SJCRH30 (cell line): ENCODE results near the gene TP53TG5. TPM values are rescaled to one million over a fixed set of nuclear protein-coding genes. Genes with fewer than 3 reads are reported as not detected.

Experiments used
- total RNA-seq: library from RNA; depleted of rRNA; stranded (reverse); fragments of >200 nt; shearing (Covaris generic); gene quantifications from 2 replicates; pipeline ENCODE4 v1.2.3, GENCODE V29; 2014; rRNA removed

The TP53TG5 gene
- total RNA-seq, 1 experiment from 2014 or later = not detected

Other genes starting within 250 kb of the TP53TG5 start
- not detected in 2 replicates for gene PI3, start 203.4 kb downstream of the TP53TG5 start, total RNA-seq
- gene SEMG1, start 171.3 kb downstream of the TP53TG5 start, total RNA-seq = not detected in 2 replicates
- not detected in 2 replicates for gene SEMG2, start 157.0 kb downstream of the TP53TG5 start, total RNA-seq
- not detected in 2 replicates for gene SLPI, start 123.8 kb downstream of the TP53TG5 start, total RNA-seq
- gene RBPJL, start 71.5 kb downstream of the TP53TG5 start, total RNA-seq = not detected in 2 replicates
- gene MATN4, start 70.0 kb downstream of the TP53TG5 start, total RNA-seq = 0.18 TPM in 1 of 2 replicates, not detected in the other
- 47.4 and 48.7 TPM in 2 replicates for gene SDC4, start 29.9 kb downstream of the TP53TG5 start, total RNA-seq
- 24.2 and 27.8 TPM in 2 replicates for gene SYS1, start 15.2 kb downstream of the TP53TG5 start, total RNA-seq
- gene DBNDD2, start 30.0 kb upstream of the TP53TG5 start, total RNA-seq = 5.2 and 8.1 TPM in 2 replicates
- 106 and 110 TPM in 2 replicates for gene PIGT, start 37.8 kb upstream of the TP53TG5 start, total RNA-seq
- gene WFDC2, start 91.4 kb upstream of the TP53TG5 start, total RNA-seq = 5.0 and 6.6 TPM in 2 replicates
- not detected in 2 replicates for gene SPINT3, start 137.3 kb upstream of the TP53TG5 start, total RNA-seq
- not detected in 2 replicates for gene WFDC6, start 161.2 kb upstream of the TP53TG5 start, total RNA-seq
- gene EPPIN, start 169.1 kb upstream of the TP53TG5 start, total RNA-seq = not detected in 2 replicates
- gene WFDC8, start 201.0 kb upstream of the TP53TG5 start, total RNA-seq = not detected in 2 replicates